OCI-LY7 (cell line): ENCODE measurements around the gene ERMAP.

Source experiments
- CTCF ChIP-seq: fragments of 200-600 bp; sonication (generic); conservative IDR thresholded peaks from 2 replicates; pipeline ENCODE4 v1.5.1; 2014; ENCODE audit warnings: mild to moderate bottlenecking, antibody characterized with exemption, low read length, moderate library complexity, mixed read lengths
- EZH2phosphoT487 ChIP-seq: fragments of 200-600 bp; sonication (generic); IDR thresholded peaks from 2 replicates; pipeline ENCODE4 v1.6.1; 2018; ENCODE audit warnings: low read depth, borderline replicate concordance, mild to moderate bottlenecking, mixed run types, antibody characterized with exemption, low read length, moderate library complexity, mixed read lengths

GRCh38 chr1:42835422-42835821, 18.5 kb downstream of the ERMAP start:
- TF ChIP-seq CTCF = no peak
- no peak for TF ChIP-seq EZH2phosphoT487
